GM19240 (cell line): Measurements from ENCODE around the gene FBXW11.
"Not testable (repeated sequence)": the region's sequence is repeated elsewhere in the genome, so short reads cannot be mapped to it uniquely, and the experiment has no call there.

Experiments
- DNase-seq: peaks from one replicate; pipeline ENCODE4 v3.0.0; 2011; ENCODE audit warnings: low spot score; ENCODE audit not compliant: insufficient read length

FBXW11 gene

DNA sequence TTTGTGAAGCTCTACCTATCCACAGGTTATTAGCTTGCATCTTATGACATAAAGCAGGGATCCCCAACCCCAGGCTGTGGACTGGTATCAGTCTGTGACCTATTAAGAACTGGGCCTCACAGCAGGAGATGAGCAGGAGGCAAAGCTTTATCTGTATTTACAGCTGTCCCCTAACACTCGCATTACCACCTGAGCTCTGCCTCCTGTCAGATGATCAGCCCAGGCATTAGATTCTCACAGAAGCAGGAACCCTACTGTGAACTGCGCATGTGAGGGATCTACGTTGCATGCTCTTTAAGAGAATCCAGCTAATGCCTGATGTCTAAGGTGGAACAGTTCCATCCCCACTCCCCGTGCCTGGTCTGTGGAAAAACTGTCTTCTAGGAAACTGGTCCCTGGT is 19.7 kb downstream of the FBXW11 start:
- DNase-seq: no peak

DNA sequence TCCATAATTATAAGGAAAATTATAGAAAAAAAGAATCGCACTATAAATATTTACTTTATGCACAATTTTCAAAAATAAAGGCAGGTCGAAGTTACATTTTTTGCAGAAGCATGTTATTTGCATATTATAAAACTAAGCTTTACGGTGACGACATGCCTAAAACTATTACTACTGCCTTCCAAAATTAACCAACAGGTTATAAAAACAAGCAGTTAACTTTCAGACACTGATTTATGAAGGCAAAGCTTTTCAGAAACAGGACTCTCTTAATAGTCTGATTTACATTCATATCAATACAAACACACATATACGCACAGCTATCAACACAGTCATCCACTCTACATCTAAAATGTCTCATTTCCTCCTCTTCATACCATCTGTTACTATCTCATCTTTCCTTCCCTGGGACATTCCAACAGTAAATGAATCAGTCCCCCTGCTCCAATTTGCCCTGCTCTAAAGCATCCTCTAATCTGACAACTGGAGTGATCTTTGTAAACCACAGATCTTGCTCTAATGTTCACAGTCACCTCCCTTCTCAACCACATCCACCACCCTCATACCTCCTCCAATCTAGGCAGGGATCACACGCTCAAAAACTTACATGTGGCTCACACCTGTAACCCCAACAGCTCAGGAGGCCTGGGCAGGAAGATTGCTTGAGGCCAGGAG is 21.6 kb downstream of the FBXW11 start:
- no peak for DNase-seq

DNA sequence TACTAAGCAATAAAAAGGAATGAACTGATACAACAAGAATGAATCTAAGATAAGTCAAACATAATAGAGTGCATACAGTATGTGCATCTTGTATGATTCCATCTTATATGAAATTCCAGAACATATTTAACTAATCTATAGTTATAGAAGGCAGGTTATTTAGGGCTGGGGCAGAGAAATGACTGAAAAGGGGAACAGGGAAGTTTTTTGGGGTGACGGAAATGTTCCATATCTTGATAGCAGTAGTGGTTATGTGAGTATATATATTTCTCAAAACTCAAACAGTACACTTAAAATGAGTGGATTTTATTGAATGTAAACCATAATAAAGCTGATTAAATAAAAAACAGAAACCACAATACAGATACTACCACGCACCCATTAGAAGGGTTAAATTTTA is 24.6 kb downstream of the FBXW11 start:
- DNase-seq: no peak

DNA sequence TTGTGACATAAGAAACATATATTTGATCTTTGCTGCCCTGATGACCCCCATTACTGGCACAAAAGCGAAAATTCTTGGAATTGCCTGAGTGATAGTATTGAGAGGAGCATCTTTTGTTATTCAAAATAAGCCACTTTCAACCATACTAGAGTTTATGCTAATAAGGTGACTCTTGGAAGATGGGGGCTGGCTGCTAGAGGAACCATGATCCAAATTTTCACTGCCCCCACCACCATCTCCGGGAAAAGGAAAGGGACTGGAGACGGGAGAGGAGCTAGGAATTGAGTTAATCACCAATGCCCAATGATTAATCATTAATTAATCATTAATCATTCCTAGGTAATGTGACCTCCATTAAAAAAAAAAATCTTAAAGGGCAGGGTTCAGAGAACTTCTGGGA is 25.6 kb downstream of the FBXW11 start:
- no peak for DNase-seq

DNA sequence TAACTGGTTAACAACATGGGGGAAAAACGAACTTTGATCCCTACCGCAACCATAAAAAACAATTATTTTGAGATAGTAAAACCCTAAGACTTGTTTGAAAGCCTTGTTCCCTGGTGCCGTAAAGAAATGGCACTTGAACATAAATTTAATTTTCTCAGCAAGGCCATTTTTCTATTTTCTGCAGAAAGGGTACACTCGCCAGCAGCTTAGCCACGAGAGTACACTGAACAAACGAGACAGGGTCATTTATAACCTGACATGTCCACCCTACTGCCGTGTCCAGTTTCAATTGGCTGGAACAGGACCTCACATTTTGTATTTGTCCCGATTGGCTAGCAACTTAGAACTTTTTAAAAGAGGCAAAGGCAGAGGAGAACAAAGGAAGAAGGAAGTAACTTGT is 26.8 kb downstream of the FBXW11 start:
- no peak for DNase-seq

DNA sequence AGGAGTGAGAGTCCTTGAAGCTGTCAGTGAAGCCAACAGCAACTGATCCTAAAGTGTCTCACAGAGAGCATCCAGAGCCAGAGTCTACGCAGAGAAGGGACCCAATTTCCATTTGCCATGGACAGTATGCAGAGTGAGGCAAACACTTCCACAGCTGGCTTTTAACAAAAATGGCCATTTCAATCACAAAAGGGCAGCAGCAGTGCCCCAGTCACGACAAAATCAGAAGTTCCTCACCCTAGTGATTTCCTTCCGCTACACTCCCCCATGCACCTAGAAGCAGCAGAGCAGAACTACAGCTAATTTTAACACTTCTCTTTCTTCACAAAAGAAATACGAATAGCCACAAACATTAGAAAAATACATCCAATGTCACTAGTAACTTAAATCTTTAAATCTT is 27.9 kb downstream of the FBXW11 start:
- no peak for DNase-seq

DNA sequence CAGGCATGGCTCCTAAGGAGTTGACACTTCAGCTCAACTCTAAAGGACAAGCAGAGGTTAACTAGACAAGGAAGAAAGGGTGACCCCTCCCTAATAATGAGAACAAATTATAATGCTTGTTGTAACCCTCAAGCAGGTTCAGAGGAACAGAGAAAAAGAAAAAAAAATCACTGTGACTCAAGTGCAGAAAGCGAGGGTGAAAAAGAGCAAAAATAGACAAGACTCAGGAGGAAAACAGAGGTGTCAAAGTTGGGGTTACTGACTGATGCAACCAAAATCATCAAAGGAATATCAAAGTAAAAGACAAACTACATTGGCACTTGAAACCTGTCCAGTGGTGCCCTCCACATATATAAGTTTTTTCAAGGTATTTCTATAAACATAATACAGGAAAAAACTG is 28.4 kb downstream of the FBXW11 start:
- DNase-seq: no peak

DNA sequence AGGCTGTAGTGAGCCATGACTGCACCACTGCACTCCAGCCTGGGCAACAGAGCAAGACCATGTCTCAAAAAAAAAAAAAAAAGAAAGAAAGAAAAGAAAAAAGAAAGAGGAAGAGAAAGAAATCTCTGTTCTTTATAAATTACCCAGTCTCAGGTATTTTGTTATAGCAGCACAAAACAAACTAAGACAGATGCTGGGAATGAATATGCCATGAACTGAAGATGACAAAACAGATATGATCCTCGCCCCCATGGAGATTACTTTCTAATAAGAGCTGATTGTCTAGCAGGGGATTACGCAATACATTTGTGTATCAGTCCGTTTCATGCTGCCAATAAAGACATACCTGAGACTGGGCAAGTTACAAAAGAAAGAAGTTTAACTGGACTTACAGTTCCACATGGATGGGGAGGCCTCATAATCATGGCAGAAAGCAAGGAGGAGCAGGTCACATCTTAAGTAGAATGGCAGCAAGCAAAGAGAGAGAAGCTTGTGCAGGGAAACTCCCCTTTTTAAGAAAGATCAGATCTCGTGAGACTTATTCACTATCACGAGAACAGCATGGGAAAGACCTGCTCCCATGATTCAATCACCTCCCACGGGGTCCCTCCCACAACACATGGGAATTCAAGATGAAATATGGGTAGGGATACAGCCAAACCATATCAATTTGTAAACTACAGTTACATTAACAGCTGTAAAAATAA is 29.0 kb downstream of the FBXW11 start:
- not testable (repeated sequence) for DNase-seq

DNA sequence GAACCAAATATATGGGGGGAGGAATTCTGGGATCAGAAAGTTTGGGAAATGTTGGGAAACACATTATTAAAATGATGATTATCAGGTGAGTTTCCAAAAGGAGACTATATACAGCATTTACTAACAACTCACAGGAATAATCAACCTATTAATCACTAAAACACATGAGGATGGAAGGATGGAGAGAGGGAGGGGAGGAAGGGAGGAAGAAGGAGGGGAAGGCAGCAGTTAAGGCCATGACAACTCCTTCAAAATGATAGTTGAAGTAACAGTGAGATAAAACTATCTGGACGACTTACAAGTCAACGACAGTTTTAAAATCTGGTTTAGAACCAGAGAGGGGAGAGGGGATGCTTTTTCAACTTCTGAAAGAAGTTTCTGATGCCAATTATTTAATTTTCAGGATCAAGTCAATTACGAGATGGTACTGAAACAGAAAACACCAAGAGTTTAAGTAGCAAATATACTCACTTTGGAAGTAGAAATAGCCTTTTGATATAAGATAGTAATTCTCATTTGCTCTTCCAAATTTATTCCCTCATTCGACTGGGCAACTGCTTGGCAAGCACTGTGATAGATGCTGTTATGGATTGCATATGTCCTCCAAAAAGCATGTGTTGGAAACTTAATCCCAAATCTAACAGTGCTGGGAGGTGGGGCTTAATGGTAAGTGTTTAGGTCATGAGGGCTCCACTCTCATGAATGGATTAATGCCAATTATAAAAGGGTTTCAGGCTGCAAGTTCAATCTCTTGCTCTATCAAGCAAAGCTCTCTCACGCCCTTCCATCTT is 30.4 kb downstream of the FBXW11 start:
- DNase-seq: no peak

DNA sequence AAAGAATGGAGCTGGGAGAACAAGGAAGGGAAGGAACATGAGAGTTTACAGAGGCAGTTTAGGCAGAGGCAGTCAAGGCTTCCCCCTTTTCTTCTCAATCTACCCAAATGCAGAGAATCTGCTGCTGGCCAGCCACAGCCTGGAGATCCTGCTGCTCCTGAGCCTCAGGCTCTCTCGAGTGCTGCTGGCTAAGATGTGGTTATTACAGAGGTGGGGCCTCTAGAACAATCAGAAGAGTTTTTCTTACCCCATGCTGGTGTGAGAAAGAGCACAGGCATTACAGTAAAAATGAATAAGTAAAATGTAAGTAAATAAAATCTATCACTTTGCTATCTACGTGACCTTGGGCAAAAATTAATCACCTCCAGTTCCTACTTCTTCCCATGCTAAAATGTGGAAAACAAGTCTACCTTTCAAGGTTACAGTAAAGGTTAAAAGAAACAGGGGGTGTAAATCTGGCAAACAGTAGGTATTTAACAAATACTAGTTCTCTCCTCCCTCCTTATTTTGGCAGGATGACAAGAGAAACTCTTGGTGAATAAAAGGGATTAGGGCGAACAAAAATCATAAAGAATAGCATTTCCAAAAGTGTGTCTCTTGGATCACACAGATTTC is 31.1 kb downstream of the FBXW11 start:
- DNase-seq: no peak

DNA sequence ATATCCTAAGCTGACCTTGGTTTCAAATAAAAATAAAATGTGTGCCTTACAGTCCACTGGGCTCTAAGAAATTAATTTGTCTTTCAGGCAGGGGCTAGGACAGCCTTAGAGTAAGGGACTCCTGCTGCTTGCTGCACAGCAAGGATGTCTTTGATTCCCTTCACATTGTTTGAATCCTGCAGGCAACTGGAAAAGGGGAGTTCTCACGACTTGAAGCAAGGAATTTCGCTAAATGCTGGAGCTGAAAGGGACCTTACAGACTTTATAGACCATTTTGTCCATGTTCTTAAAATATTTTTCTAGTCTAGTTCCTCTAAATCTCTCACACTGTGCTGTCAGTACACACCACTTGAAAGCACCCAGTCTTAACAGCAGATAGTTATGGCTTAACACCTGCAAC is 35.6 kb downstream of the FBXW11 start:
- DNase-seq: no peak

DNA sequence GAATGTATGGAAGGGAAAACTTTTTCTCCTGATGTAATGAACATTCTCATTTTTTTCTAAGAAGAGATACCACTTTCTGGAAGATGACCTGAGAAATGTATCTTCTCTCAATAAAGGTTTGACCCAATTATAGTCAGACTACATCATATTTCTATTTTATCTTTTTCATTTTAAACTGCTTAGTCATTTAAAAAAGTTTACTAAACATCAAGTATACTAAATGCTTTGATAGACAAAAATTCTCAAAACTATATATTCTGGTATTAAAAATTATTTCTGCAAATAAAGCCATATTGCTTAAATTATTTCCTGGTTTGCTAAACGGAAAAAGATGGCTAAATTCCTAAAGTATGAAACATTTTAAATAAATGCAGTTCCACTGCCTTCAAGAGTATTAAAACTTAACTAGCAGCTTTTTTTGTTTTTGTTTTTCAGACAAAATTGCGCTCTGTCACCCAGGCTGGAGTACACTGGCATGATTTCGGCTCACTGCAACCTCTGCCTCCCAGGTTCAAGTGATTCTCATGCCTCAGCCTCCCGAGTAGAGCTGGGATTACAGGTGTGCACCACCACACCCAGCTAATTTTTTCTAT is 37.1 kb downstream of the FBXW11 start:
- DNase-seq: no peak

DNA sequence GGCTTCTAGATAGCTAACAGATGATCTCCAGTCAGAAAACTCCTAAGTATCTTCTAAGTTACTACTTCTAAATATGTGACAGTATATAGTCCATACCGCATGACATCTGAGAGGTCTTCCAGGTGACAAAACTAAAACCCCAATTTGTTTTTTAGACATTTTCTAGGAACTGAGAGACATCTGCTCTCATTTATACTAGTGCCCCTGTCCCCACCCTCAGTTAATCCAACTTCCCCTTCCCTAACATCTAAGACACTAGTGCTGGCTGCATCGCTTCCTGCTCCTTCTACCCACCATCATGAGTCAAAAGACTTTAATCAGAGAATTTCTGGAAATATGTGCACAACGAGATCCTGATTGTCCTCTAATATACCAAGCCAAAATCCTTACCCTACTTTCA is 37.9 kb downstream of the FBXW11 start:
- DNase-seq: no peak

DNA sequence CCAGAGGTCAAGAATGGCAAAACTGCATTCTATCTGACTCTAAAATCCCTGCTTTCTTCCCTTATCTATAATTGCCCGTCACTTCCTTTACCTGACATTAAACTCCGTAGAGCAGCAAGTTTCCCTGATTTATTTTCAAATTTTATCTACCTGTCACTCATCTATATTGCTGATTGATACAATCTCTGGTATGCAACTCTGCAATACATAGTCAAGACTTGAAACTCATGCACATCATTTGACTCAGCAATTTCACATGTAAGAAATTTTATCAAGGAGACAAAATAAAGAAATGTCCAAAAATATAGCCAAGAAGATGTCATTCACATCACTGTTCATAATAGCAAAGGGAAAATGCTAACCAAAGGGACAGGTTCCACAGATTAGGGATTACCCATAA is 39.5 kb downstream of the FBXW11 start:
- no peak for DNase-seq

DNA sequence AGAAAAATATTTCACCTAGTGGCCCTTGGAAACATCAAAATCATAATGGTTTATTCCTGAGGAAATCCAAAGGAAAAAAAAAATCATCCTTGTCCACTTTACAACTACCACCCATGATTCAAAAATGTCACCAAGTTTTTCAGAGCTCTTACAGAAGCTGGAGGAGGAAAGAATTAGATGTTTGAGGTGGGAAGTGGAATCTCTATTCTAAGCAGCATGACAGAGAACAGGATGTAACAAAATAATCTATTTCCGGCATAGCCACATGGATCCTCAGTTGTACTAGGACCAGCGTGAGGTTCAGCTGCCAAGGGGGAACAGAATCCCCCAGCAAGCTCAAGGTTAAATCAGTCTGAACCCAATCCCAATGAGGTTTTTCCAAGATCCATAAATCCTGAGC is 40.2 kb downstream of the FBXW11 start:
- DNase-seq: no peak

DNA sequence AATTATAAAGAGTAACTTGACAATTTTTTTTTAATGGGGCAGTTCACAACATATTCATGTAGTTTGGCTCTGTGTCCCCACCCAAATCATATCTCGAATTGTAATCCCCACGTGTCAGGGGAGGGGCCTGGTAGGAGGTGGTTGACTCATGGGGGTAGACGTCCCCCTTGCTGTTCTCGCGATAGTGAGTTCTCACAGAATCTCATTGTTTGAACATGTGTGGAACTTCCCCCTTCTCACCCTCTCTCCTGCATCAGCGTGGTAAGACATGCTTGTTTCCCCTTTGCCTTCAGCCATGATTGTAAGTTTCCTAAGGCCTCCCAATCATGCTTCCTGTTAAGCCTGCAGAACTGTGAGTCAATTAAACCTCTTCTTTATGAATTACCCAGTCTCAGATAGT is 40.7 kb downstream of the FBXW11 start:
- no peak for DNase-seq

DNA sequence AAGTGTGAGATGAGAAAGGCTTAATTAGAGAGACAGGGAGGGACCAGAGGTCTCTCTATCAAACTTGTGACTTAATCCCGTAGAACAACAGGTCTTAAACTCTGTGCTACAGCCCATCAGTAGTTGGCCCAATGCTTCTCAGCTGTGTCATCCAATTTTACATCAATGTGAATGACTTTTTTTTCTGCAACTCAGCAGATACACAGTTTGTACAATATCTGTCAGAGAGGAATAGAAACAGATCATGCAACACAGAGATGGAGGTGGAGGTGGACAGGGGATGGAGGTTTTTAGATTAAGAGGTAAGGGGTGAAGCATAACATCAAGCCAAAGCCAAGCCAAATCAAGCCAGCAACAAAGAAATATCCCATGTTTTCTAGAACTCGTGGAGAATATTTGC is 43.0 kb downstream of the FBXW11 start:
- no peak for DNase-seq

DNA sequence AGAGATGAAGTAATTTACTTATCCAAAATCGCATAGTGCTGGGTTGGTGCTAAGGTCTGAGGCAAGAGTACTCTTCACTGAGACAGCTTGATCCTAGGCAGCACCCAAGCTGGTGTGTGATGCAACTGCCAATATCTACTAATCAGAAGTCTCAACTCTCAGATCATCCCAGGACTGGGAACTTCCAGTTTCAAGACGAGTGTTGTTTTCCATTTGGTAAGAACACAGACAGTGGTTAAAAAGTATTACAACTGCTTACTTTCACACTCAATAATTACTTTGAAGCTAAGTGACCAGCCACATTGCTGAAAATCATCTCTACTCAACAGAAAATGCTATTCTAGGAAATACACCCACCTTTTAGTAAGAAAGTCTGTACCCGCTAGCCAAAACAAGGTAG is 45.3 kb downstream of the FBXW11 start:
- DNase-seq: peak; percentile 24

DNA sequence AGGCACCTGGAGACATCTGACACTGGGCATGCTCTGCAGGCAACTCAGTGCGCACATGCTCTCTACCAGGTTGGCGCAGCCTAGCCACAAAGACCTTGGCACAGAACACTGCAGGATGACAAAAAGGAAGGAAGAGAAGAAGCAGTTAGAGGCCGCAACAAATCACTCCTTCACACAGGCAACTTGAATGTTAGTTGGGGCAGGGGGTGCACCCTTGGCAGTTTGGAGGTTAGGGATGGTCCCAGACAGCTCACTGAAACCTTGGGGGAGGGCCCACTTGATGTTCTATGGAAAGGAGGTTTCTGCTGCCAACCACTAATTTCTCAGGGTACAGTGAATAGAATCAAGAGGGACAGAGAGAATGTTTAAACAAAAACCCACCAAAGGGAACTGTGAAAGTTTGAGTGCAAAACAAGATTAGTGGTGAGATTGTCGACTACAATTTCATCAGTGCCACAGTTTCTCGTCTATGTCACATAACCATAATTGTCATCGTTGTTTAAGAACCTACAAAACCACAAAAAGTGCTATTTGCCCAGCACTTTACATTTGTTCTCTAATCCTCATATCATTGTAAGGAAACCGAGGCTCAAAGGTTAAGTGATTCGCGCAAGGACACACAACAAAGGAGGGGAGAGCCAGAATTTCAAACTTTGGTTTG is 48.7 kb downstream of the FBXW11 start:
- DNase-seq: no peak

DNA sequence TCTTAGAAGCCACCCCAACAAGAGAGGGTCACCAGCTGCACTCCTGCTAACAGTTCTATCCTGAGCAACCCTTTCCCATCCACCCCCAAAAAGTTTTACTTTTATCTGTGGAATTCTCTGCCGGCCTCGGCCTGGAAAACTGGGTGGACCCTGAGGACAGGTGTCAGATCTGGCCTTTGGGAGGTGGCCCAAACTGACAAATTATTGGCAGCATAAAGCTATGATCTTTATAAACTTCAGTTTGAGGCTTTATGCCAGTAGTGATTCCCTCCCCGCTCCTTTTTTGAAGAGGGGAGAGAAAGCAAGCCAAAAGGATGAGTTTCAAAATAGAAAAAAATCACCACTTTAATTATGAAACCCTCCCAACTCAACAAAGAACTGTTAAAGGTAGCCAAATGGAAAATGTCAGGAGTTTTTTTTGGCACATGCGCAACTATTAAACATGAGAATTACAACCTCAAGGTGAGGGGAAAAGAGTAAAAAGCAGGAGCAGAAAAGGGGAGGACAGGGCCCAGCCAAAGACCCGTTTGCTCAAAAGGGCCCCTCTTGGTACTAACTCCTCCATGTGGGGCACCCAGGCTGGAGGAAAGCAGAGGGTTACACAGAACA is 49.4 kb downstream of the FBXW11 start:
- DNase-seq: no peak

DNA sequence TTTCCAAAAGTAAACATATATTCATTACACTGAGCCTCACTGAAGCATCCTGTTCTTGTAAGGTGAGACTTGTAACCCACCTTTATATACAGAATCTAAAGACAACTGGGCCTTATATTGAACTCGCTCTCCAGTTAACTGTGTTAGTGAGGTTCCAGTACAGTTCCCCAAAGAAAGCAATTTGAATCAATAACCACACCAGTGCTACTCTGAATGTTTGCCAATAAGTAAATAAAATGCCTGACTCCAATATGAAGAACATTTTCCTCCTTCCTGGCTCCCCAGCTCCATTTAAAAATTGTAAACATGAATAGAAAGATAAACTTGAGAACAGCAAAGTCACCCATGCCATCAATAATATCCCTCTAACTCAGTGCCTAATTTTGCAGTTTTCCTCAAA is 50.1 kb downstream of the FBXW11 start:
- no peak for DNase-seq
